Activated gamma-delta T cell (primary cell): ENCODE measurements around the gene CLPTM1L.
A peak's percentile ranks its signal among the peaks of the same experiment; 100 is the strongest.
"Not testable (repeated sequence)": the region's sequence is repeated elsewhere in the genome, so short reads cannot be mapped to it uniquely, and the experiment has no call there.

Experiments used
- DNase-seq: peaks from one replicate; lab custom pipeline; 2025; lab: John Stamatoyannopoulos, UW

The CLPTM1L gene

DNA sequence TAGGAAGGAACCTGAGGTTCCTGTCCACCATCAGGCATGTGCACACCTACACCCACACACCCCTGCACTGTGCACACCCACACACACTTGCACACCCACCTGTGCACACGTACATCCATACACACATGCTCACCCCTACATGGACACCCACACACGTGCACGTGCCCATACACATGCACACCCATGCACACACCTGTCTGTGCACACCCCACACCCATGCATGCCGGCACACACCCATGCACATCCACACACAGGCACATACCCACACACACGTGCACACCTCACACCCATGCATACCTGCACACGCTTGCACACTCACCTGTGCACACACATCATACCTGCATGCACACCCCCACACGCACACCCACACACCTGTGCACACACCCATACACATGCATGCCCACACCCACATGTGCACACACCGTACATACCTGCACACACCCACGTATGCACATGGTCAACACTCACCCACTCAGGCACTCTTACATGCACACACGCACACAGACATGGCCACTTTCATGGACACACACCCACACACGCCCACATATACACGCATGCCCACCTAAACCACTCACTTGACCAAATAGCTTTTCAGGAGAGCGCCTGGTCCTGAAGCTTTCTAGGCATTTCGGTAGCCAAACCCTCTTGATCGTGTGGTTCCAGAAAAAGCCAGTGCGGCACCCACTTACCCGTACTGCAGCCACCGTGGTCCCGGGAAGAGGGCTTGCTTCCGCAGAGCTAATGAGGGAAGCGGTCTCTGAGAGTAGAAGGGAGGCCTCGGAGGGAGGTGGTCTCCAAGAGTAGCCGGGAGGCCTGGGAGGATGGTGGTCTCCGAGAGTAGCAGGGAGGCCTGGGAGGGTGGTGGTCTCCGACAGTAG lies 36.7 kb upstream of the CLPTM1L start:
- no peak for DNase-seq

DNA sequence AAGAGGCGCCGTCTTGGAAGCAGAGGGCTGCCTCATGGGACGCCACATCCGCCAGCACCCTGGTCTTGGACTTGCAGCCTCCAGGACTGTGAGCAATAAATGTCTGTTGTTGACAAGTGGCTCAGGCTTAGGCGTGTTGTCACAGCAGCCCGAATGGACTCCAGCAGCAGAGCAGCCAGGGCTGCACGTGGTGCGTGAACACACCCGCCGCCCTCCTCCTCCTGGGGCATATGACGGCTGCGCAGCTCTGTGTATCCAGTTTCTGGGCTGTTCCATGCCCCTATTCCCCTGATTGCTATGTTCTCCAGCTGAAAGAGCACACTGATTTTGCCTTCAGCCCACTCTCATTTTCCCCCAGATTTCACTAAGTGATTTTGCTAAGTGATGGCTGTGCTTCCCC lies 36.0 kb upstream of the CLPTM1L start:
- no peak for DNase-seq

DNA sequence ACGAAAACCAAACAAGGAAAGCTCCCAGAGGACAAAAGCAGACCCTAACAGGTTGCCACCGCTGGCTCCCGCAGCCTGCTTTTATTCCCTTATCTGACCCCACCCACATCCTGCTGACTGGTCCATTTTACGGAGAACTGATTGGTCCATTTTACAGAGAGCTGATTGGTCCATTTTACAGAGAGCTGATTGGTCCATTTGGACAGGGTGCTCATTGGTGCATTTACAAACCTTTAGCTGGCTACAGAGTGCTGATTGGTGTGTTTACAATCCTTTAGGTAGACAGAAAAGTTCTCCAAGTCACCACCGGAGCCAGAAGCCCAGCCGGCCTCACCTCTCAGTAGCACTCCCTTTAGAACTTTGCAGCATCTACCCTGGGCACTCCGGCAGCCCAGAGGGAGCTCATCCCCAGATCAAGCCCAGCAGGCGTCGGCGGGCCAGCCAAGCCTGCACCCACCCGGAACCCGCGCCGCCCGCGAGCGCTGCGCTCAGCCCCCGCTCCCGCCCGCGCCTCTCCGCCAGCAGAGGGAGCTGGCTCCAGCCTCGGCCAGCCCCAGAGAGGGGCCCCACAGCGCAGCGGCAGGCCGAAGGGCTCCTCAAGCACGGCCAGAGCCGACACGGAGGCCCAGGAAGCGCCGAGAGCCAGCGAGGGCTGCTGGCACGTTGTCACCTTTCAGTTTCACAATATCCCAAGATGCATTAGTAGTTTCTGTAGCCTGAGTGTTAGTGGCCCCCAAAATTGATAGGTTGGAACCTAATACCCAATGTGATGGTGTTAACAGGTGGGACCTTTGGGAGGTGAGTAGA lies 35.3 kb upstream of the CLPTM1L start:
- peak; percentile 42 for DNase-seq

GRCh38 chr5:1378866-1379659 lies 34.2 kb upstream of the CLPTM1L start:
- no peak for DNase-seq

- no peak for DNase-seq
Observed at GRCh38 chr5:1378096-1378495, 33.2 kb upstream of the CLPTM1L start.

DNA sequence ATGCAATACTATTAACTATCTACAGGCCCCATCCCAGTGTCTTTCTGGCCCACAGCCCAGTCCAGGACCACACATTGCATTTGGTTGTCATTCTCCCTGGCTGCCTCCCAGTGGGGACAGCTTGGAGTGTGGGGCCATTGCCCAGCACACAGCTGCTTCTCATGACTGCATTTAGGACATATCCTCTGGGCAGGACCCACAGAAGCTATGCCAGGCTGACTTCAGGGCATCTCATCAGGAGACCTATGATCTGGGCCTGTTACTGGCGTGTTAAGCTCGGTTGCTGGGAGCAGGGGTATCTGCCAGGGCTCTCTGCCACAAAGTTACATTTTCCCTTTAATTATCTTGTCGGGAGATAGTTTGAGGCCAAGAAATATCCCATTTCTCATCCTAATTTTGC lies 32.1 kb upstream of the CLPTM1L start:
- DNase-seq, result no peak

DNA sequence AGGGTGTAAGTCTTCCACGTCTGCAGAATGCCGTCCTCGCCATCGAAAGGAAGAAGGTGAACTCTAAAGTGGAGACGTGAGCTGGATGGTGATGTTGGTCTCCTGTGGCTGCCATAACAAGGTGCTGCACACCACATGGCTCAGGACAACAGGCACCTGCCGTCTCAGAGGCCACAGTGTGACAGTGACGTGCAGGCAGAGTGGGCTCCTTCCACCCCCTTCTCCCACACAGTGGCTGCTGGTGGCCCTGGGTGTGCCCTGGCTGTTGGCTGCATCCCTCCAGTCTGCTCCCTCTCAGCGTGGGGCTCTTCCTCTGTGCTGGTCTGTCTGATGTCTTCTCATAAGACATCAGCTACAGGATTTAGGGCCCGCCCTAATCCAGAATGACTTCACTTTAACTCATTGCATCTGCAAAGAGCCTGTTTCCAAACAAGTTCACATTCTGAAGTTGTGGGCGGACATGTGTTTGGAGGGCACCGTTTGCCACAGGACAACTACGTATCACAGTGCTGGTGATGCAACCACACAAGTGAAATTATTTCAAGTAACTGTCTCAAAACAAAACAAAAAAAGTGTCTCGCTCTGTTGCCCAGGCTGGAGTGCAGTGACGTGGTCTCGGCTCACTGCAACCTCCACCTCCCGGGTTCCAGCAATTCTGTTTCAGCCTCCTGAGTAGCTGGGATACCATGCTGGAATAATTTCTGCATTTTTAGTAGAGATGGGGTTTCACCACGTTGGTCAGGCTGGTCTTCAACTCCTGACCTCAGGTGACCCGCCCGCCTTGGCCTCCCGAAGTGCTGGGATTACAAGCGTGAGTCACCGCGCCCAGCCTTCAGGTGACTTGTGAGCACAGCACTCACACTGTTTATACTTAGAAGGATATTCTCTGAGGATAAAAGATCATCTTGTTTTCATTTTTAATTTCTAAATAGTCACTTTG lies 31.2 kb upstream of the CLPTM1L start:
- DNase-seq, result no peak

DNA sequence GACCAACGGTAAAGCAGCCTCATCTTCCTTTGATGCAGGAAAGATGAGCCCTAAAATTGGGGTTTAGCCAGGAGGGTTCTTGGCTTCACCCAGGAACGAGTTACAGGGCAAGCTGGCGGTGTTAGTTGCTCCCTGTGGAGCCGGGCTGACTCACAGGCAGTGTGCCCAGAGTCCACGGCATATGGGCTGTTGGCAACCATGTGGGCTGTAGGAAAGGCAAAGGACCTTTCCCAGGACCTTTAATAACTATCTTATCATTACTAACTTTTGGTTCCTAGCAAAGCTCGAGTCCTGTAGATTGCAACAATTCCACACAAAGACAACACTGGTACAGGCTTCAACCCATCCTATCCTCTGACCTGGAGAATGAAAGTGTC lies 29.8 kb upstream of the CLPTM1L start:
- no peak for DNase-seq

- no peak for DNase-seq
Observed at GRCh38 chr5:1374030-1374678, 29.3 kb upstream of the CLPTM1L start.

DNA sequence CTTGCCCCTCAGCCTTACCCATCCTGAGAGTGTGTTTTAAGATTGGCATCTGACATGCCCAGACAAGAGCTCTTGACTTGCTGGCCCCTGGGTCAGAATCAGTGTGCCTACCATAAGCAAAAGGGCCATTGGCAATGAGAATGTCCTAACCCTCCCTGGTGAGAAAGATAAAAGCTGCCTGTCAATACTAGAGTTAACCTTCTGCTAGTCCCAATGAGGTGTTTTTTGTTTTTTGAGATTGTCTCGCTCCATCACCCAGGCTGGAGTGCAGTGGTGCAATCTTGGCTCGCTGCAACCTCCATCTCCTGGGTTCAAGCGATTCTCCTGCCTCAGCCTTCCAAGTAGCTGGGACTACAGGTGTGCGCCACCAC lies 27.1 kb upstream of the CLPTM1L start:
- DNase-seq, result not testable (repeated sequence)

DNA sequence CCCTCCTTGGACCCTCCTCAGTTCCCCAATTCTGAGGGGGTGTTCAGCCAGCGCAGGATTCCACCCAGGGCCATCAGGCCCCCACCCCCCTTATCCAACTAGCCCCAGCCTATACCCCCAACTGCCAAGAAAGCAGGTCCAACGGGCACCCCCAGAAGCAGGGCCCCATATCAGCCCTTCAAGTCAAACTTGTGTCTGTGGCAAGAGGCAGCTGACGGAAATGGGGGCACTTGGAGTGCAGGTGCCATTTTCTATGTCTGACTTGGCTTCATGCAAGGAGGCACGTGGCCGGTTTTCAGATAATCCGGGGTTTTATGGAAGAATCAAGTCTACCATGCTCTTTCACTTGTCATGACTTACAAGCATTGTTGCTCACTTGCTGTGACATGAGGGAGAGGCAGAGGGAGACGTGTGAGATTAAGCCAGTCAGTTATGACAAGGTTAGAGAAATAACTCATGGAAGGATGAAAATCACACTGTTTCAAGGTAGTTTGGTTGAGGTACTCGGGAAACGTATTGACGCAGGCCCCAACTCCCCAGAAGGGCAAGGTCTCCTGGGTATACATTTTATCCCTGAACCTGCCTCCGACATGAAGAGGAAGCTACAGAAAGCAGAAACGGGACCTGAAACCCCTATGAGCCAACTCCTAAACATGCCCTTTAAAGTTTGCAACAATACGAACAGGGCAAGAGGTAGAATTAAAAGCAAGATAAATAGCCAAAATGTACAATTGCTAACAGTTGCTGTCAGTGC lies 26.5 kb upstream of the CLPTM1L start:
- DNase-seq, result no peak

GRCh38 chr5:1370006-1370405 lies 25.1 kb upstream of the CLPTM1L start:
- no peak for DNase-seq

DNA sequence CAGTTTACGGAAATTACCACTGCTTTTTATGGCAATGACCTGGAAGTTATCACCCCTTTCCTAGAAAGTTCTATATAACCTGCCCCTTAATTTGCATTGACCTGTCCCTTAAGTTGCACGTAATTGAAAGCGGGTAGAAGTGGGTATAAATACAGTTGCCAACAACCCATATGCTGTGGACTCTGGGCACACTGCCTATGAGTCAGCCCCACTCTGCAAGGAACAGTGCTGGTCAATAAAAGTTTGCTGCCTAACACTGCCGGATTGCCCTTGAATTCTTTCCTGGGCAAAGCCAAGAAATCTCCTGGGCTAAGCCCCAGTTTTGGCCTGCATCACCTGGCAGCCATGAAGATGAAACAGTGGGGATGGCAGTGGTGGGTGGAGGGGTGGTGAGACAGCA lies 23.9 kb upstream of the CLPTM1L start:
- no peak for DNase-seq

DNA sequence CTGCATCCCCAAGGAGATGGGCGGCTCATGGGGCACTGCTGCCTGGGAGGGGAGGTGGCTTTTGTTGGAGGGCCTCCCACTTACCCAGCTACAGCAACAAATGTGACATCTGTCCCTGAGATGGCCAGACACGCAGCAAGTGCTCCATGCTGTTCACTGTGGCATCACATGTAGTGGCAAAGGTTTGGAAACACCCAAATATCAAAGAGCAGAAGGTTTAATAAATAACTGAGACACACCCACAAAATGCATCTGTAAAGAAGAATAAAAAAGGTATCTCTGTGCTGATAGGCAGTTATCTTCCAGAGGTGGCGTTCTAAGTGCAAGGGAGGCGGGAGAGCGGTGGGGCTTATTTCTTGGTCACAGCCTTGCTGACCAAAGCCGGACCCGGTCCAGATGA lies 23.3 kb upstream of the CLPTM1L start:
- no peak for DNase-seq

DNA sequence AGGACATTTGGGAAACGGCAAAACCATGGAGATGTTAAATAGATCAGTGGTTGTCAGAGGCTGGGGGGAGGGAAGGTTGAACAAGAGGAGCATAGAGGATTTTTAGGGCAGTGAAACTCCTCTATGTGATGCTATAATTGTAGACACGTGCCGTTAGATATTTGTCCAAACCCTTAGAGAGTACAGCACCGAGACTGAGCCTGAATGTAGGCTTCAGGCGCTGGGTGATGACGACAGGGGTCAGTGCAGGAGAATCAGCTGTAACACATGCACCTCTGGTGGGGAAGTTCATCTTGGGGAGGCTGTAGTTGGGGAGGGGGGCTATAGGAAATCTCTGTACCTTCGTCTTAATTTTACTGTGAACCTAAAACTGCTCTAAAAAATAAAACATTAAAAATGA lies 22.2 kb upstream of the CLPTM1L start:
- no peak for DNase-seq

GRCh38 chr5:1366514-1366913 lies 21.6 kb upstream of the CLPTM1L start:
- no peak for DNase-seq

- no peak for DNase-seq
Observed at GRCh38 chr5:1364211-1364610, 19.3 kb upstream of the CLPTM1L start.

DNA sequence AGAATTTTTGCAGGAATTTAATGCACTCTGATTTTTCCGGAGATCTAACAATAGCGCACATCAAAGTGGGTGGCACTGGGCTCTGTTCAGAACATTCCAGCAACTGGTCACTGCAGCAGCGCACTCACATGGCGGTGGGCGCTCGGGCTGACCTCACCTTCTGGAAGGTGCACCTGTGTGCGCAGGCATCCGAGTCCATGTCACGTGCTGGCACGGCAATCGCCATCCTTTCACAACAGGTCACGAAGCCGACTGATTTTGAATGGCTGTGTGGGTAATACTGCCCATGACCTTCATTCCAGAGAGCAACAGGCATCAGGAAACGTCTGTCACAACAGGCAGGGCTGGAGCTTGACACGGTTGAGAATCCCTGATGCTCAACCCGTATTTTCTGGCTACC lies 18.7 kb upstream of the CLPTM1L start:
- DNase-seq, result no peak

GRCh38 chr5:1363160-1363559 lies 18.3 kb upstream of the CLPTM1L start:
- no peak for DNase-seq
